Stimulated activated CD8-positive, alpha-beta memory T cell treated with anti-CD3 and anti-CD28 coated beads, Interleukin-4, amount 100 ng/mL, for 4 hours (primary cell): ENCODE data around the gene AFAP1L2.

Experiments
- DNase-seq, 2 donors: peaks; one replicate each; pipeline ENCODE4 v3.0.0-alpha.2; 2020; ENCODE audit warnings: low read depth in 2 of 2, low spot score in 1 of 2

Gene AFAP1L2

DNA sequence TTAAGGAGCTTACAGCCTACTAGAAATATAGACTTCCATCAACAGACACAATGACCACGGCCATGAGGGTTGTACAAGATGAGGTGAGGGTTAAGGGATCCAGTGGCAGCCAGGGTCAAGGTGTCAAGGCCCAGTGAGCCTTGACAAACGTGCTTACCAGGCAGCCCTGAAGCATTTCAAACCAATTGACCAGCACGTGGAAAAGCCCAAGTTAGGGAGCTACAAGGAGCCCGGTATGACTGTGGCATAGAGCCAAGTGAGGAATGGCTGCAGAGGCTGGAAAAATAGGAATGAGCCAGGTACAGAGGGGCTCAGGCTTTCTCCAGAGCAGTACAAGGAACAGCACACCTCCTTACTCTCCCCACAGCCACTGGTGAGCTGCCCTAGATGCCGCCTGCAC is 12.7 kb downstream of the AFAP1L2 start:
- DNase-seq: no peak

- no peak for DNase-seq
These were observed 14.9 kb downstream of the AFAP1L2 start for GRCh38 chr10:114389426-114389825.

- no peak for DNase-seq
These were observed 16.0 kb downstream of the AFAP1L2 start for GRCh38 chr10:114388275-114388674.

GRCh38 chr10:114387784-114388183 is 16.5 kb downstream of the AFAP1L2 start:
- no peak for DNase-seq

DNA sequence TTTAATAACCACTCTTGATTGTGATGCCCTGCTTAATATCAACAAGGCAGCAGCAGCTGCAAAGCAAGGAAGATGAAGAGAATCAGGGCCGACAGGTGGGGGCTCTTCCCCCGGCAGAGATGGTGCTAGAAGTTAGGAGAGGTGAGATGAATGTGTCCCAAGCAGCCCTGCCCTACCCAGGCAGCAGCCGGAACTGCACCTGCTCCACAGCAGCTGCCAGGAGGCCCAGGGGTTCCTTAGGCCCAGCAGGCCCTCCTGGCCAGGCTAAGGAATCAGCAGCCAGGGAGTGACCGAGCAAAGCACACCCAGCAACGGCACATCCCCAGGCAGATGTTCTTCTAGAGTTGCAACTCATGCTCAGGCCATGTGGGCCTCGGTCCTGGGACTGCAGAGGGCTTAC is 17.9 kb downstream of the AFAP1L2 start:
- no peak for DNase-seq

DNA sequence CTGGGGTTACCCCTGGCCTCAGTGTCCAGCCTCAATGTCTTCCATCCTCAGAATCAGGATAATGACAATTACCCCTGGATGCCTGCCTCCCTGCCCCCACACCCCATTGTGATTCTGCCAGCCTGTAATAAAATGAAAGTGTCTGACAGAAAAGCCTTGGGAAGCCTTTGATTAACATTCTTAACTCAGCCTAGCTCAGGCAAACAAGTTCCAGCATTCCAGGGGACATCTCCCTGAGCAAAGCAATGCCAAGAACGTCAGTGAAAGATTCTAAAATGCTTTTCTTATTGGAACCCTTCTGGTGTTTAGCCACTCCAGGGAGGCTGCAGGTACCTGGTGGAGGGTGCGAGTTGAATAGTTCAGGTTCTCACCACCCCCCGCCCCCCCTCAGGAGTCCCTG is 18.7 kb downstream of the AFAP1L2 start:
- DNase-seq: no peak

DNA sequence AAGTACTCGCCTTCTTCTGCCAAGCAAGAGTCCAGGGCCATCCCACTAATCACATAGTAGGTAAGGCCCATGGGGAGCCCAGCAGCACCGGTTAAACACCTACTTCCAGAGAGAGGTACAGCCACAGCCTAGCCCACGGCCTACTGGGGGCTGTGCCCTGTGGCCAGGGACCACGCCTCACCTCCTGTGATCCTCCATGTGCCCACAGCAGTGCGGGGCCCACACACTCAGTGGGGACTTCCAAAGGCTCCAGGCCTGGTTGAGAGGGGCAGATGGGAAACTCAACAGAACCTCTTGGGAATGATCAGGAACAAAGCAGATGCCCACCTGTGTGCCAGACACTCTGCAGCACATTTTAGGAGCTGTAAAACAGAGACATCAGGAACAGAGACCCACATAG is 19.7 kb downstream of the AFAP1L2 start:
- DNase-seq: no peak

- DNase-seq: no peak
These were observed 20.1 kb downstream of the AFAP1L2 start for GRCh38 chr10:114384181-114384580.

GRCh38 chr10:114380797-114381196 is 23.5 kb downstream of the AFAP1L2 start:
- no peak for DNase-seq

DNA sequence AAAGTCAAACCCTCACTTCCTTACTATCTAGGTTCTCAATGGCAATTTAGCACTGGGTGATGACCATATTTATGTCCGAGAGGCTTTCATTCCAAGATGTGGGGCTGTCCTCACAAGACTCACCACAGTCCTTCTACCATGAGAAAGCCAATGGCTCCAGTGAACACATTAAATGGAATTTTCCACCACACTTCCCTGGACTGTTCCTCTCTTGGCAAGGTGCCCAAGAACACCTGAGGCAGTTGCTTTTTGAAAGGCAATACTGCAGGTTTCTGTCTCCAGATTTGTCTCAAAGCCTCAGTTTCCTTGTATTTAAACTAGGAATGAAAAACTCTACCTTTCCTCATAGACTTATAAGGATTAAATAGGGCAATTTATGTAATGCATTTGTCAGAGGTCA is 24.2 kb downstream of the AFAP1L2 start:
- DNase-seq: no peak

- no peak for DNase-seq
These were observed 24.7 kb downstream of the AFAP1L2 start for GRCh38 chr10:114379631-114380041.

DNA sequence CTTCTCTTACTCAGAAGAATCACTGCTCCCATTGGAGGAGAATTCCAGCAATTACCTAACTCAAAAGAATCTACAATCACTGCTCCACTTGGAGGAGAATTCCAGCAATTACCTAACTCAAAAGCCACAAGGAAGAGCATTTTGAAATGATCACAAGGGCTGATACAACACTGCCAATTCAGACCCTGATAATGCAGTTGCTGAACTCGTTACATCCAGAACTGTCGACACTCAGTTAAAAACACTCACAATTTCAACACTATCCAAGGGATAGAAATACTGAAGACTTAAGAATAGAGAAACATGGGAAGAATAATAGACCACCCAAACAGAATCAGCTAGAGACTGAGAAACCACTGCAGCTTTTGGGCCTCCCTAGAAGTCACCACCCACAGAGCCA is 27.8 kb downstream of the AFAP1L2 start:
- DNase-seq: no peak

DNA sequence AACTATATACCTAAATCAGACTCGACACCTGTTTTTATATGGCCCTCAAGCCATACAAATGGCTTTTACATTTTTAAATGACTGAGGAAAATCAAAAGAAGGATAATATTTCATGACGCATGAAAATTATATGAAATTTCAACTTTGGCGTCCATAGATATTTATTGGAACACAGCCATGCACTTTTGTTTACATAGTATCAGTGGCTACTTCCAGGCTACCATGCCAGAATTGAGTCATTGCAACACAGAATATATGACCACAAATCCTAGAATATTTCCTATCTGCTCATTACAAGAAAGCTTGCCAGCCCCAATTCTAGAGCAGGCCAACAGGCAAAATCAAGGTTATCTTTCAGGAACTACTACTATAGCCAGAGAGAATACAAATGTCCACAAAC is 29.3 kb downstream of the AFAP1L2 start:
- DNase-seq: no peak

DNA sequence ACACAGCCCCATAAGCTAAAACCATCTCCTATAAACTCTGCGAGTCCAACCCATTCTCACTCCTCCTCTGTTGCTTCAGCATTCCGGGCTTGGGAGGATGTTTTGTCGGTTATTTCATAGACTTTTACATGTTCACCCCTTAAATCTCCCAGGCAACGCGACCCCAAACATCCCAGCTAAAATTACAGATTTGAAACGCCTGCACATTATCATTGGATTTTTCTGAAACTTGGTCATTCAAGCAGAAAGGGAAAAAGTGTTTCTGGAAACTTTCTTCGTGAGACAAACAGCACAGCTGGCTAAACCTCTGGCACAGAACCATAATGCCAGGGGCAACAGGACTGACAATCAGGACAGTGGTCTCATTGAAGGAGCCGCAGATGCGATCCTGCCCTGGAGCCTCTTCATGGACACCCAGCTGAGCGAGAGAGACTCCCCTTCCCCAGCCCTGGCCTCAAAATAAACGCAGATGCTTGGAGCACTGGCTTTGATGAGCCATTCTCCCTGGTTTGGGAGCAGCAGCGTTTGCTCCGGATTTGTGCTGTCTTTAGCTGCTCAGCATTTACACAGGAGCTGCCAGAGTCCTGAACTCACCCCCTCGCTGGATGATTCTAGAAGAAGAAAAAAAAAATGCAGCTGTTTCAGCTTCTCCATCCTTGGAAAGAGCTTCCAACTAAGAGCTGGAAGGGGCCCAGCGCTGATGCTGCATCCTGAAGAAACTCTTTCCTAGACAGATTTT is 30.1 kb downstream of the AFAP1L2 start:
- no peak for DNase-seq

- no peak for DNase-seq
These were observed 30.7 kb downstream of the AFAP1L2 start for GRCh38 chr10:114373631-114374030.

- no peak for DNase-seq
These were observed 31.3 kb downstream of the AFAP1L2 start for GRCh38 chr10:114372995-114373394.

DNA sequence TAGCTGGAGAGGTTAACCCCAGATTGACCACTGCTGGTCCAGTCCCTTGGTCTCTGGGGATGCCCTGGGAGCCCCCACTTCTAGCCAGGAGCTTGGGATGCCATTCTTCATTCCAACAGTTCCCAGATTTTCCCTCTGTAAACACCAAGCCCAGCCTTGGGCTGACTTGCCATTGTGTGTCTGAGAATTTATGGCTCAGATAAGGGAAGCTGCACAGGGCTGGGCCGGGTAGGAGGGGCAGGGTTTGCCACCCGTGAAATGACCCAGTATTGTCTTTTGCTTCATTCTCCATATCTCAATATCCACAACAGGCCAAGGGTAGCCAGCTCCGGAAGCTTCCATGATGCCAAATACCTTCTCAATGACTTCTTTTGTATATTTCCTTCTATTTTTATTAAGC is 32.1 kb downstream of the AFAP1L2 start:
- no peak for DNase-seq

- DNase-seq: no peak
These were observed 33.3 kb downstream of the AFAP1L2 start for GRCh38 chr10:114370966-114371365.

DNA sequence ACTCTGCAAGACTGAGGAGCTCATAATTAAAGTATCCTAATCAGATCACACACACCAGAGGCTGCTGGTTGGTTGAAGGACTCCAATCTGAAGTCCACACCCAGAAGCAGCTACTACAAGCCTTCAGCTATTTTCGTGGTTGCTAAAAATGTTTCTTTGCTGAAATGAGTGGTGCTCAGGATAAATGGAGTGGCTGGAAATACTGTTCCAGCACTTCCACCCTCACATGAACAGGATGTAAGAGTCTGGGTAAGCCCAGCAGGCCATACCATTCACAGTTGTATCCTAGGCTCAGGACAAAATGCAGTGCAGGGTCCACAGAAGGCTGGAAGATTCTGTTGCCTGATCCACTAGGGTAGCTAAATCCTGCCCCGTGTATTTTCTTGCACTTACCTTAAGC is 34.1 kb downstream of the AFAP1L2 start:
- no peak for DNase-seq

- DNase-seq: no peak
These were observed 36.3 kb downstream of the AFAP1L2 start for GRCh38 chr10:114368057-114368391.

- no peak for DNase-seq
These were observed 36.8 kb downstream of the AFAP1L2 start for GRCh38 chr10:114367351-114368056.

GRCh38 chr10:114364726-114365125 is 39.6 kb downstream of the AFAP1L2 start:
- DNase-seq: no peak
